ENCODE results near the gene MAGI1. TPM values are rescaled to one million over a fixed set of nuclear protein-coding genes. Genes with fewer than 3 reads are reported as not detected.

Gene MAGI1
- polyA plus RNA-seq, 1 of the 3 experiments (the other 2 are of a cell fraction) = 10.3 TPM

DNA sequence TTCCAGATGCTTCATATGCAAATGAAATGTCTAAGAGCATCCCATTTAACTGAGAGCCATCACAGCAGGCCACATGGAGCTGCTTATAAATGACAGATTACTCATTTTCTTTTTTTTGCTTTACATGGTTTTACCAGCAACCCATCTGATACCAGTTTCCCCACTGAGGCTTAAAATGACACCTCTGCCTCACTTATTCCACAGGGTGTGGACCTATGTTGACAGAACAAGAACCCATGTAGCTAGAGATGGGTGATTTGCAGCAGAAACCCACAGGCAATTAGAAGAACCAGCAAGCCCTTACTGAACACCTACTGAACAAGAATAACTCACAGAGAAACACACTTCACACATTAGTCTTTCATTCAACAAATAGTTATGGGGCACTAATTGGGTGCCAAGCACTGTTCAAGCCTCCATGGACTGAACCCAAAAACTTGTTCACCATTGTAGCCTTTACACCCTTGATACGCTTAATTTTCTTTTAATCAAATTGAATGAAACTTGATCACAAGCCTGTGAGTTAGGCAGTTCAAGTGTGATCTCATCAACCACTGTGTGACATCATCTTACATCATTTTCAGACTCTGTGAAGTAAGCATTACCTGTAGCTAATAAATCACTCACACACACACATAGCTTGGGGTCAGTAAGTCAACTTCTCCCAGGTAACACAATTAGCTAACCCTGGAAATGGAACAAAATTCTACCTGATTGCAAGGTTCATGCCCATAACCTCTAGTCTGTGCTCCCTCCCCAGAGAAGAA, 45.4 kb downstream of the MAGI1 start:
- Histone ChIP-seq H3K9ac (no peak overlapping the region), H3K79me2 (ENCODE audit: insufficient read depth) (peaks cover 71% of the 10 kb centered on the region; the same call in 1 of the 2 replicates), H3K27ac (ENCODE audit: low read depth in 2 of 2, low read length in 1 of 2) (no peak overlapping the region), H3K4me1 (ENCODE audit: control insufficient read depth in 1 of 2, insufficient read depth in 2 of 2, low read depth in 1 of 2, low read length in 1 of 2) (no peaks in the 10 kb centered on the region), H3K4me2 (no peak overlapping the region), H4K20me1 (ENCODE audit: insufficient read depth) (peaks cover 6% of the 10 kb centered on the region; the same call in 1 of the 2 replicates), H3K9me2 (no peaks in the 10 kb centered on the region), H3K27me3 (ENCODE audit: insufficient read depth) (no peaks in the 10 kb centered on the region), H3F3A (replicated peaks; ENCODE audit: insufficient read depth) (peaks cover 7% of the 10 kb centered on the region), H2AFZ (ENCODE audit: low read depth) (no peak overlapping the region), H3K36me3 (replicated peaks in 1 of 2; ENCODE audit: control insufficient read depth in 1 of 2, insufficient read depth in 2 of 2, low read length in 1 of 2) (no peaks in the 10 kb centered on the region), H3K4me3 (ENCODE audit: low read depth in 2 of 2, low read length in 1 of 2) (no peak overlapping the region), H3K9me3 (no peaks in the 10 kb centered on the region)
- 100% methylated on average over 1 of the region's 1 CpG for WGBS (ENCODE audit: low lambda C conversion rate)
- TF ChIP-seq TCF12 (IDR thresholded peaks at IDR 0.05) (no peak), SMC3 (IDR thresholded peaks at IDR 0.05; ENCODE audit: low read depth, low read length) (no peak), EP300 (IDR thresholded peaks at IDR 0.05; ENCODE audit: borderline replicate concordance in 1 of 2, low read depth in 1 of 2, low read length in 1 of 2) (no peak), MXI1 (IDR thresholded peaks at IDR 0.05; ENCODE audit: low read depth, low read length) (no peak), RCOR1 (IDR thresholded peaks at IDR 0.05; ENCODE audit: low read length) (no peak), EZH2phosphoT487 (IDR thresholded peaks at IDR 0.05; ENCODE audit: borderline replicate concordance, low read depth) (no peak), JUND (IDR thresholded peaks at IDR 0.05) (no peak), RFX5 (IDR thresholded peaks at IDR 0.05; ENCODE audit: low read length) (no peak), TAF1 (IDR thresholded peaks at IDR 0.05; ENCODE audit: borderline replicate concordance, low read depth, low read length) (no peak), NRF1 (IDR thresholded peaks at IDR 0.05; ENCODE audit: low read depth, low read length) (no peak), RAD21 (IDR thresholded peaks at IDR 0.05; ENCODE audit: low read length) (no peak), FOSL2 (IDR thresholded peaks at IDR 0.05; ENCODE audit: borderline replicate concordance, low read depth) (no peak), RXRA (IDR thresholded peaks at IDR 0.05; ENCODE audit: borderline replicate concordance, low read depth) (no peak), FOXJ3 (CRISPR knock-in tag; IDR thresholded peaks at IDR 0.05) (no peak)
- TF ChIP-seq, protein P1, sequence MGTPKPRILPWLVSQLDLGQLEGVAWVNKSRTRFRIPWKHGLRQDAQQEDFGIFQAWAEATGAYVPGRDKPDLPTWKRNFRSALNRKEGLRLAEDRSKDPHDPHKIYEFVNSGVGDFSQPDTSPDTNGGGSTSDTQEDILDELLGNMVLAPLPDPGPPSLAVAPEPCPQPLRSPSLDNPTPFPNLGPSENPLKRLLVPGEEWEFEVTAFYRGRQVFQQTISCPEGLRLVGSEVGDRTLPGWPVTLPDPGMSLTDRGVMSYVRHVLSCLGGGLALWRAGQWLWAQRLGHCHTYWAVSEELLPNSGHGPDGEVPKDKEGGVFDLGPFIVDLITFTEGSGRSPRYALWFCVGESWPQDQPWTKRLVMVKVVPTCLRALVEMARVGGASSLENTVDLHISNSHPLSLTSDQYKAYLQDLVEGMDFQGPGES (IDR thresholded peaks at IDR 0.05; ENCODE audit: low read depth, low read length) = no peak
- TF ChIP-seq, protein P2, sequence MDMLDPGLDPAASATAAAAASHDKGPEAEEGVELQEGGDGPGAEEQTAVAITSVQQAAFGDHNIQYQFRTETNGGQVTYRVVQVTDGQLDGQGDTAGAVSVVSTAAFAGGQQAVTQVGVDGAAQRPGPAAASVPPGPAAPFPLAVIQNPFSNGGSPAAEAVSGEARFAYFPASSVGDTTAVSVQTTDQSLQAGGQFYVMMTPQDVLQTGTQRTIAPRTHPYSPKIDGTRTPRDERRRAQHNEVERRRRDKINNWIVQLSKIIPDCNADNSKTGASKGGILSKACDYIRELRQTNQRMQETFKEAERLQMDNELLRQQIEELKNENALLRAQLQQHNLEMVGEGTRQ (IDR thresholded peaks at IDR 0.05; ENCODE audit: borderline replicate concordance, low read depth, low read length) = no peak
- TF ChIP-seq, protein P3, sequence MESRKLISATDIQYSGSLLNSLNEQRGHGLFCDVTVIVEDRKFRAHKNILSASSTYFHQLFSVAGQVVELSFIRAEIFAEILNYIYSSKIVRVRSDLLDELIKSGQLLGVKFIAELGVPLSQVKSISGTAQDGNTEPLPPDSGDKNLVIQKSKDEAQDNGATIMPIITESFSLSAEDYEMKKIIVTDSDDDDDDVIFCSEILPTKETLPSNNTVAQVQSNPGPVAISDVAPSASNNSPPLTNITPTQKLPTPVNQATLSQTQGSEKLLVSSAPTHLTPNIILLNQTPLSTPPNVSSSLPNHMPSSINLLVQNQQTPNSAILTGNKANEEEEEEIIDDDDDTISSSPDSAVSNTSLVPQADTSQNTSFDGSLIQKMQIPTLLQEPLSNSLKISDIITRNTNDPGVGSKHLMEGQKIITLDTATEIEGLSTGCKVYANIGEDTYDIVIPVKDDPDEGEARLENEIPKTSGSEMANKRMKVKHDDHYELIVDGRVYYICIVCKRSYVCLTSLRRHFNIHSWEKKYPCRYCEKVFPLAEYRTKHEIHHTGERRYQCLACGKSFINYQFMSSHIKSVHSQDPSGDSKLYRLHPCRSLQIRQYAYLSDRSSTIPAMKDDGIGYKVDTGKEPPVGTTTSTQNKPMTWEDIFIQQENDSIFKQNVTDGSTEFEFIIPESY (IDR thresholded peaks at IDR 0.05; ENCODE audit: borderline replicate concordance, low read depth) = no peak
- CTCF ChIA-PET = no interaction called here
- POLR2A ChIA-PET = no interaction called here
- DNase-seq = no peak

Measured in SK-N-SH (cell line).